Lower leg skin (tissue), 4 donors: Measurements from ENCODE around the gene DNAH10. TPM values are rescaled to one million over a fixed set of nuclear protein-coding genes. Genes with fewer than 3 reads are reported as not detected.

Experiments used
- DNase-seq, 2 donors: peaks; one replicate each; pipeline ENCODE4 v3.0.0-alpha.2; 2019; ENCODE audit warnings: low spot score in 2 of 2
- H3K4me3 ChIP-seq: fragments of 200-600 bp; sonication (generic); 2 replicates; pipeline ENCODE4 v1.5.1; 2017; ENCODE audit warnings: mild to moderate bottlenecking, low read depth; ENCODE audit not compliant: poor library complexity, severe bottlenecking
- POLR2A ChIP-seq, 2 donors: fragments of 450-650 bp; IDR thresholded peaks; one replicate each; pipeline ENCODE4 v1.6.1; 2016 to 2017; ENCODE audit warnings: antibody characterized with exemption in 2 of 2, mild to moderate bottlenecking in 1 of 2, moderate library complexity in 1 of 2
- WGBS, 2 donors: methylation state at CpG; one replicate each; pipeline ENCODE4 v1.1.5; 2018; 5-methylcytosine and 5-hydroxymethylcytosine counted together
- intact Hi-C: fragments of 100-400 bp; cut with DNase I; formaldehyde crosslinking; loops from one replicate; pipeline ENCODE4 v1.15.0; 2023; ENCODE audit warnings: low total_unique reads
- total RNA-seq, 4 donors: library from RNA; depleted of rRNA; stranded (reverse); fragments of >200 nt; gene quantifications; one replicate each; pipeline ENCODE4 v1.1.0, GENCODE V29; 2016
- TF ChIP-seq, protein P1 (sequence below), 3 donors: fragments of 450-650 bp; IDR thresholded peaks; one replicate each; pipeline ENCODE4 v1.5.1; 2016; ENCODE audit warnings: antibody characterized with exemption in 3 of 3, mild to moderate bottlenecking in 3 of 3, moderate library complexity in 2 of 3

The DNAH10 gene
- total RNA-seq, 4 donors from 2014 or later, result 0.02 to 0.27 (median 0.06) TPM; not detected in 1

DNA sequence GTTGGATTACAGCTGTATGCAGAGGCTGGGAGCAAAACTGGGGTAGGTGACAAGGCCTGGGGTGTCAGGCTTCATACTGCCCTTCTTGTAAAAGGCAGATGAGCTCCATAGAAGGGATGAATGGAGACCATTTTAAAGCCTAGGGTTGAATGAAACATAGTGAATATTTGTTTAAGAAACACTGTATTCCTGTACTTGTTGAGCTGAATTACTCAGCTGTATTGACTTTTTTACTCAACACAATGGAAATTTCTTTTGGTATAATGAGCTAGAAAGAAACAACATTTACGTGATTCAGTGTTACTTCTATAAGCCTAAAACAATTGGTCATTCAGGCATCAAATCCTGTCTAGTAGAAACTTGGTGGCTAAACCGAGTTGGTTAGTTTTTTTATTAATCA, 35.9 kb upstream of the DNAH10 start:
- WGBS, 2 donors, result 79 to 89% methylated on average over 2 of the region's 2 CpGs
- no peak overlapping the region for H3K4me3 ChIP-seq
- no peak for DNase-seq
- no peak for TF ChIP-seq POLR2A (IDR thresholded peaks at IDR 0.05)
- TF ChIP-seq, protein P1, sequence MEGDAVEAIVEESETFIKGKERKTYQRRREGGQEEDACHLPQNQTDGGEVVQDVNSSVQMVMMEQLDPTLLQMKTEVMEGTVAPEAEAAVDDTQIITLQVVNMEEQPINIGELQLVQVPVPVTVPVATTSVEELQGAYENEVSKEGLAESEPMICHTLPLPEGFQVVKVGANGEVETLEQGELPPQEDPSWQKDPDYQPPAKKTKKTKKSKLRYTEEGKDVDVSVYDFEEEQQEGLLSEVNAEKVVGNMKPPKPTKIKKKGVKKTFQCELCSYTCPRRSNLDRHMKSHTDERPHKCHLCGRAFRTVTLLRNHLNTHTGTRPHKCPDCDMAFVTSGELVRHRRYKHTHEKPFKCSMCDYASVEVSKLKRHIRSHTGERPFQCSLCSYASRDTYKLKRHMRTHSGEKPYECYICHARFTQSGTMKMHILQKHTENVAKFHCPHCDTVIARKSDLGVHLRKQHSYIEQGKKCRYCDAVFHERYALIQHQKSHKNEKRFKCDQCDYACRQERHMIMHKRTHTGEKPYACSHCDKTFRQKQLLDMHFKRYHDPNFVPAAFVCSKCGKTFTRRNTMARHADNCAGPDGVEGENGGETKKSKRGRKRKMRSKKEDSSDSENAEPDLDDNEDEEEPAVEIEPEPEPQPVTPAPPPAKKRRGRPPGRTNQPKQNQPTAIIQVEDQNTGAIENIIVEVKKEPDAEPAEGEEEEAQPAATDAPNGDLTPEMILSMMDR (IDR thresholded peaks at IDR 0.05), result no peak
- intact Hi-C loops, result no loop called here

DNA sequence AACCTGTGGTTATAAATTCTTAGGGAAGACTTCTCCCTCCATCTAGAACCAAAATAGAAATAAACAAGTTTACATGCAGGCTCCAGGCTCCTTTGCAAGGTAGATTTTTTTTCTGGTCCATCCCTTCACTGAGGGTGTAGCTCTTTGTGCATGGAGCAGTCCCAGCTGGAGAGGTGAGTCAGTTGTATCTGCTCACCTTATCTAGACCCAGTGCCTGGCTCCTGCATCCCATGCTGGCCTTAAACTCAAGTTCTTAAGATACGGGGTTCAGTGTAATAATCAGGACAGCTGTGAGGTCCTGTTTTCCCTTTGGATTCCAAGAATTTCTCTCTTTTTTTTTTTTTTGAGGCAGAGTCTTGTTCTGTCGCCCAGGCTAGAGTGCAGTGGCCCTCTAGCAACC, 35.1 kb upstream of the DNAH10 start:
- WGBS, 2 donors, result 90 to 100% methylated on average over 2 of the region's 2 CpGs

DNA sequence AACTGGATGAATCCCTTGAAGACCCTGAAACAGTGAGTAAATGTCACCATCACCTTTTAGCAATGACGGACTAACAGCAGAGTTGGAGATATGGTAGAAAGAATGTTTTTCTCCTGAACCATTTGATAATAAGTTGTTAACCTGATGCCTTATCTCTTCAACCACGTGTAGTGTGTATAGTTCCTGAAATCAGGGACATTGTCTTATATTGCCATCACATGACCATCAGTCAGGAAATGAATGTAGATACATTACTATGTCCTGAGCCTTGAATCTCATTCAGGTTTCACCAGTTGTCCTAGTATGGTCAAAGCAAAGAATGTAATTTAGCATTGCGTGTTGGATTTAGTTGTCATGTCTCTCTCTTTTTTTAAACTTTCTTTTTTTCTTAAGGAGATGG, 34.2 kb upstream of the DNAH10 start:
- WGBS, 2 donors, result 91 to 92% methylated on average over 3 of the region's 3 CpGs
- TF ChIP-seq POLR2A (IDR thresholded peaks at IDR 0.05), result no peak
- TF ChIP-seq, protein P1 (IDR thresholded peaks at IDR 0.05), result no peak

More for the DNA sequence above, 35.1 kb upstream of the DNAH10 start:
- no peak overlapping the region for H3K4me3 ChIP-seq
- intact Hi-C loops, result no loop called here
- DNase-seq, result no peak
- TF ChIP-seq, protein P1 (IDR thresholded peaks at IDR 0.05), result no peak
- TF ChIP-seq POLR2A (IDR thresholded peaks at IDR 0.05), result no peak

DNA sequence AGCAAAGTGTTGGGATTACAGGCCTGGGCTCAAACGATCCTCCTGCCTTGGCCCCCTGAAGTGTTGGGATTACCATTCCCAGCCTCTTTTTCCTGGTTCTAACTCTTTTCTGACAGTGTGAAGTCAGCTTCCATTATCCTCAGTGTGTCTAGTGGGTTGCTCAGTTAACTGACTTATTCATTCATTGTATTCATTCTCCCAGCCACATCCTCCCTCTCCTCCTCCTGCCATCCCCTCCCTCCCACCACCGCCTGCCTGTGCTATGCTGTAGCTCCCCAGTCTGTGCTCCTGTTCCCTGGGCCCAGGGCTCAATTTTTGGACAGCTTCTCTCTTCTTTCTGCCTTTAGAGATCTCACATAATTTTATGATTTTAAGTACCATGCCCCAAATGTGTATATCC, 30.5 kb upstream of the DNAH10 start:
- H3K4me3 ChIP-seq, result no peak overlapping the region
- DNase-seq, result peak in 1 of 2 donors; percentile 42
- intact Hi-C loops, result no loop called here
- 76 to 96% methylated on average over 2 of the region's 2 CpGs for WGBS, 2 donors
- TF ChIP-seq POLR2A (IDR thresholded peaks at IDR 0.05), result no peak
- TF ChIP-seq, protein P1 (IDR thresholded peaks at IDR 0.05), result no peak

More for the DNA sequence above, 34.2 kb upstream of the DNAH10 start:
- intact Hi-C loops, result no loop called here
- DNase-seq, result no peak
- H3K4me3 ChIP-seq, result no peak overlapping the region

DNA sequence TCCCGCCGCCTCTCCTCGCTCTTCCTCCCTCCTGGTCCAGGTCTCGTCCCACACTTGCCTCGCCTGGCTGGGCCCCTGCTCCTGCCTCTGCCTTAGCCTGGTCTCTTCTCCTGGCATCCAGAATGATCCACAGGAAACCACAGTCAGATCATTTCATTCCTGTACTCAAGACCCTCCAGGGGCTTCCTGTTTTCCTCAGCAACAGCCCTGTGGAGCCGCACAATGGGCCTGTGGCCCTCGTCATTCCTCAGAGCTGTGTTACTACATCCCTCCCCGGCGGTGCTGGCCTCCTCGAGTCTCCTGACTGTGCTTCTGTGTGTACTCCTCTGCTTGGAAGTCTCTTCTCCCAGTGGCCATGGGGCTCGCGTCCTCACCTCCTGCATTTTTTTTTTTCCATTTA, 29.9 kb upstream of the DNAH10 start:
- intact Hi-C loops, result no loop called here
- H3K4me3 ChIP-seq, result no peak overlapping the region
- DNase-seq, result peak in 1 of 2 donors; percentile 26
- TF ChIP-seq POLR2A (IDR thresholded peaks at IDR 0.05), result no peak
- TF ChIP-seq, protein P1 (IDR thresholded peaks at IDR 0.05), result no peak
- WGBS, 2 donors, result 95 to 96% methylated on average over 12 of the region's 12 CpGs

DNA sequence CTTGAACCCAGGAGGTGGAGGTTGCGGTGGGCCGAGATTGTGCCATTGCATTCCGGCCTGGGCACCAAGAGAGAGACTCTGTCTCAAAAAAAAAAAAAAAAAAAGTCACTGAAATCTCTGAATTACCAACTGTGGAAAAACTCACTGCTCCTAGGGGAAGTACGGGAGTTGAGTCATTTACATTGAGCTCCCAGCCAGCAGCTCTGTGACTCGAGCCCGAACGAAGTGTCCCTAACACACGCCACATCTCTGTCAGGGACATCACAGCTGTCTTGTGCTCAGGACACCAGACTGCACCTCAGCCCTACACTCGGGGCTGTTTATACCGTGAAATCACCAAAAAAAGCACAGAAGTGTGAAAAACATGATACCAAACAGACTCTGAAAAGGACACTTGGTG, 28.9 kb upstream of the DNAH10 start:
- no peak for DNase-seq
- H3K4me3 ChIP-seq, result no peak overlapping the region
- TF ChIP-seq, protein P1 (IDR thresholded peaks at IDR 0.05), result no peak
- no peak for TF ChIP-seq POLR2A (IDR thresholded peaks at IDR 0.05)
- WGBS, 2 donors, result 82 to 84% methylated on average over 10 of the region's 10 CpGs
- intact Hi-C loops, result no loop called here
